Measurements from ENCODE around the gene INCENP.
"Not testable (repeated sequence)": the region's sequence is repeated elsewhere in the genome, so short reads cannot be mapped to it uniquely, and the experiment has no call there.

The INCENP gene

DNA sequence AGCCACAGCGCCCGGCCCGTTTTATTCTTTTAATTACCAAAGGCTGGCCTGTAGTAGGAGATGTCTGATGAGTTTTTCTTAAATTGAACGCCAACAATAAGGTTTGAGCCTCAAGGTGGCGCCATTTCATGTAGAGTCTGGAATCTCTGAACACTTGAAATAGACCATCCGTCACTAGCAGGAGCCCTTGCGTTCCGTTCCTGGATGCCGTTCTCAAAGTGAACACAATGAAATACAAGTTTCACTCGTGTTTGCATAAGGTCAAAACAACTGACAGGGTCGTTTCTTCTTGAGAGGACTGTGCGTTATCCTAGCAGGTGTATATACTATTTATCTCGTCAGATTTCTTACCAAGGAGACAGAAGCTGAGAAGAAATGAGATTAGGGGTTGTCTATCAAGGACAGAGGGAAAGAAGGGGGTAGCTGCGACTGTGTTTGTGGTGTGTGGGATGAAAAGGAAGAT is 47.5 kb downstream of the INCENP start:
- peak; percentile 48 for DNase-seq (ENCODE audit: low read depth)

DNA sequence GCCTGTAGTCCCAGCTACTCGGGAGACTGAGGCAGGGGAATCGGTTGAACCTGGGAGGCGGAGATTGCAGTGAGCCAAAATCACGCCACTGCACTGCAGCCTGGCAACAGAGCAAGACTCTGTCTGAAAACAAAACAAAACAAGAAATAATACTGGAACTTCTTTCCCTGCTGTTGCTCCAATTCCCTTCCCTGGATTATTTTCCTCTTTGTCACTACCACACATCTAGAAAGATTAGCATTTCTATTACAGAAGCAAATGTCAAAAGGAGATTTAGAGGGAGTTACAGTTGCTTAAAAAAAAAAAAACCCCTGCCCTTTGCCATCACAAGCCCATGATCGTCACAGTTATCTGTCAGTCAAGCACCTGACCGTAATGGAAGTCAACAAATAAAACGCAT is 48.5 kb downstream of the INCENP start:
- DNase-seq (ENCODE audit: low read depth), result no peak

DNA sequence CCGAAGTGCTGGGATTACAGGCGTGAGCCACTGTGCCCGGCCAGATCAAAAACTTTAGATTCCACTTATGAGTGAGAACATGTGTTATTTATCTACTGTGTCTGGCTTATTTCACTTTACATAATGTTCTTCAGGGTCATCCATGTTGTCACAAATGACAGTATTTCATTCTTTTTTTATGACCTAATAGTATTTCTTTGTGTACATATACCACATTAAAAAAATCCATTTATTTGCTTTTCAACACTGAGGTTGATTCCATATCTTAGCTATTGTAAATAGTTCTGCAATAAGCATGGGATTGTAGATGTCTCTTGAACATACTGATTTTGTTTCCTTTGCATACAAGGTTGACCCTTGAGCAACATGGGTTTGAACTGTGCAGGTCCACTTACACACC is 53.0 kb downstream of the INCENP start:
- no peak for DNase-seq (ENCODE audit: low read depth)

DNA sequence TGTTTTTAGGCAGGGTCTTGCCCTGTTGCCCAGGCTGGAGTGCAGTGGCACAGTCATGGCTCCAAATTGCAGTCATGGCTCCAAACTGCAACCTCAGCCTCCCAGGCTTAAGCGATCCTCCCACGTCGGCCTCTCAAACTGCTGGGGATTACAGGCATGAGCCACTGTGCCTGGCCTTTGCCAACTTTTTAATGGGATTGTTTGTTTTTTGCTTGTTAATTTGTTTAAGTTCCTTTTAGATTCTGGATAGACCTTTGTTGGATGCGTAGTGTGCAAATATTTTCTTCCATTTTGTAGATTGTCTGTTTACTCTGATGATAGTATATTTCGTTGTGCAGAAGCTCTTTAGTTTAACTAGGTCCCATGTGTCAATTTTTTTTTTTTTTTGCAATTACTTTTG is 56.2 kb downstream of the INCENP start:
- DNase-seq (ENCODE audit: low read depth), result no peak

DNA sequence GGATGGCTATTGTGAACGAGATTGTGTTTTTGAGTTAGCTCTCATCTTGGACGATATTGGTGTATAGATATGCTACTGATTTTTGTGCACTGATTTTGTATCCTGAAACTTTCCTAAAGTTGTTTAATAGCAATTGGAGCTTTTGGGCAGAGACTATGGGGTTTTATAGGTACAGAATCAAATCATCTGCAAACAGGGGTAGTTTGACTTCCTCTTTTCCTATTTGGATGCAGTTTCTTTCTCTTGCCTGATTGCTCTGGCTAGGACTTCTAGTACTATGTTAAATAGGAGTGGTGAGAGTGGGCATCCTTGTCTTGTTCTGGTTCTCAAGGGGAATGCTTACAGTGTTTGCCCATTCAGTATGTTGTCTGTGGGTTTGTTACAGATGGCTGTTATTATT is 57.3 kb downstream of the INCENP start:
- DNase-seq (ENCODE audit: low read depth), result no peak

DNA sequence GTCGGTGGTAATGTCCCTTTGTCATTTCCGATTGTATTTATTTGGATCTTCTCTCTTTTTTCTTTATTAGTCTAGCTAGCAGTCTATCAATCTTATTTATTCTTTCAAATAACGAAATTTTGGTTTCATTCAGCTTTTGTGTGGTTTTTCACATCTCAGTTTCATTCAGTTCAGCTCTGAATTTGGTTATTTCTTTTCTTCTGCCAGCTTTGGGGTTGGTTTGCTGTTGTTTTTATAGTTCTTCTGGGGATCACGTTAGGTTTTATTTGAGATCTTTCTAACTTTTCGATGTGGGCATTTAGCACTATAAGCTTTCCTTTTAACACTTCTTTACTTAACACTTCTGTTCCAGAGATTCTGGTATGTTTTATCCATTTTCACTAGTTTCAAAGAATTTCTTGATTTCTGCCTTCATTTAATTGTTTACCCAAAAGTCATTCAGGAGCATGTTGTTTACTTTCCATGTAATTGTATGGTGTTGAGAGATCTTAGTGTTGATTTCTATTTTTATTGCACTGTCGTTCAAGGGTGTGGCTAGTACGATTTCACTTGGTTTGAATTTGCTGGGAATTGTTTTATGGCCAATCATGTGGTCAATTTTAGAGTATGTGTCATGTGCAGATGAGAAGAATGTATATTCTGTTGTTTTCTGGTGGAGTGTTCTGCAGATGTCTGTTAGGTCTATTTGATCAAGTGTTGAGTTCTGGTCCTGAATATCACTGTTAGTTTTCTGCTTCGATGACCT is 58.5 kb downstream of the INCENP start:
- DNase-seq (ENCODE audit: low read depth), result no peak

DNA sequence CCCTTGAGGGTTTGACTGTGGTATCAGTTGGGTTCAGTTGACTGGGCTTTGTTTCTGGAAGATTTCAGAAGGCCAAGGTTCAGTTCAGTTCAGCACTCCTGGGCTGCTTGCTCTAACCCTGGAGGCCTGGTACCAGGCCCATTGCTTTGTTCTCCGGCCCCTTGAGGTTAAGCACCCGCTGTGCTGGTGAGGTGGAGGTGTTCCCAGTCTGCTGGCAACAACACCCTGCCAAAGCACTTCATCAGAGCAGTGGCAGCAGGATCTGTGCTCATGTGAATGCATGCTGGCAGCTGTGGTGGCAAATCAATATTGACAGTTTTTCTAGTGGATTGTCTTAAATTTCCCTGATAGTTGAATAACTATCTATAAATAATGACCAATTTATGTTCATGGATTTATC is 62.4 kb downstream of the INCENP start:
- DNase-seq (ENCODE audit: low read depth), result no peak

DNA sequence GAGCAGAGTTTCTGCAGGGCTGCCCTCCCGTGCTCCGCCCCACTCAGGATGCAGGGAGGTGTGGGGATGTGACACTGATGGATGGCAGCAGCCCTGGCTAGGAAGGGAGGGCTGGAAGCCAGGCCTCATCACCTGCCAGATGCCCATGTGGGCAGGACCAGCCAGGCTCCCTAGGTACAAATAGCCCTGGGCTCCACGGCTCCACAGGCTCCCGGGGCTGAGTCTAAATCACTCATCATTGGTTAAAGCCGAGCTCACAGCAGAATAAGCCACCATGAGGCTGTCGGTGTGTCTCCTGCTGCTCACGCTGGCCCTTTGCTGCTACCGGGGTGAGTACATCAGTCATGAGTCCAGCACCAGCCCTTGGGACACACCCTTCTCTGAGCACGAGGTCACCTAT is 66.2 kb downstream of the INCENP start, which contains the start of gene SCGB1D1:
Gene SCGB1D1, plus strand, starts transcription at position 206 of the 400 bp plus-strand sequence. Its CDS starts 69 bp downstream, at position 275.
- no peak for DNase-seq (ENCODE audit: low read depth)

DNA sequence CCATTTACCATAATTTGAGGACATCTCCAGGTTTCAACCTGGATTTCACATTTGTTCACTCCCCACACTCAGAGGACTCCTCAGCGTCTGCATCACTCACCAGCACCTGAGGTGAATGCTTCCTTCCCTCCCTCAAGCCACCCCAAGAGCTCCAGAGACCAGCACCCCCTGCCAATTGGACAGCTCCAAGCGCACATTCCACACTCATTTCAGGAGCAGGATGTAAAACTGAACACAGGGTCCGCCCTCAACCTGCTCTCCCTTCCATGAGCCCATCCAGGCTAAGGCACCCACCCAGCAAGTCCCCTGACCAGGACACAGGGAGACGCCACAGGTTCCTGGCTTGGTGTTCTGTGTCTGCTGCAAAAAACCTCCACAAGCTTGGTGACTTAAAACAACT is 70.1 kb downstream of the INCENP start:
- DNase-seq (ENCODE audit: low read depth), result no peak

DNA sequence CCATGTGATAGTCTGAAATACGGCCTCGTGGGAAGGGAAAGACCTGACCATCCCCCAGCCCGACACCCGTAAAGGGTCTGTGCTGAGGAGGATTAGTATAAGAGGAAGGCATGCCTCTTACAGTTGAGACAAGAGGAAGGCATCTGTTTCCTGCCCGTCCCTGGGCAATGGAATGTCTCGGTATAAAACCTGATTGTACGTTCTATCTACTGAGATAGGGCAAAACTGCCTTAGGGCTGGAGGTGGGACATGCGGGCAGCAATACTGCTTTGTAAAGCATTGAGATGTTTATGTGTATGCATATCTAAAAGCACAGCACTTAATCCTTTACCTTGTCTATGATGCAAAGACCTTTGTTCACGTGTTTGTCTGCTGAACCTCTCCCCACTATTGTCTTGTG is 71.2 kb downstream of the INCENP start:
- DNase-seq (ENCODE audit: low read depth), result not testable (repeated sequence)

DNA sequence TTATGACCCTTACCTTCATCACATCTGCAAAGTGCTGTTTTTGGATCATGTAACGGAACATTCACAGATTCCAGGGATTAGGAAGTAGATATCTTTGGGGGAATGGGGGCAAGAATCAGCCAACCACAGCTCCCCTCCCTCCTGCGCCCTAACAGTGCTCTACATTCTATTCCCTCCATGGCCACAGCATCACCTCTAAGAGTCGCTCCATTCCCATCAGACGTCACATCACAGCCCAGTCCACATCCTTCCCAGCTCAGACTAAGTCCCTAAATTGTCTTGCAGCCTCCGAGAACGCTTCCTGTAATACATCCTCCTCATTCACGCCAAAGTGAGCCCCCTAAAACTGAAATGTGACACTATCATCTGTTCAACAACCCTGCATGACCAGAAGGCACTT is 72.1 kb downstream of the INCENP start:
- no peak for DNase-seq (ENCODE audit: low read depth)

DNA sequence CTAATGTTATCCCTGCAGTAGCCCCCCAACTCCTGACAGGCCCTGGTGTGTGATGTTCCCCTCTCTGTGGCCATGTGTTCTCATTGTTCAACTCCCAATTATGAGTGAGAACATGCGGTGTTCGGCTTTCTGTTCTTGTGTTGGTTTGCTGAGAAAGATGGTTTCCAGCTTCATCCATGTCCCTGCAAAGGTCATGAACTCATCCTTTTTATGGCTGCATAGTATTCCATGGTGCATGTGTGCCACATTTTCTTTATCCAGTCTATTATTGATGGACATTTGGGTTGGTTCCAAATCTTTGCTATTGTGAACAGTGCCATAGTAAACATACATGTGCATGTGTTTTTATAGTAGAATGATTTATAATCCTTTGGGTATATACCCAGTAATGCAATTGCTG is 73.6 kb downstream of the INCENP start:
- not testable (repeated sequence) for DNase-seq (ENCODE audit: low read depth)

DNA sequence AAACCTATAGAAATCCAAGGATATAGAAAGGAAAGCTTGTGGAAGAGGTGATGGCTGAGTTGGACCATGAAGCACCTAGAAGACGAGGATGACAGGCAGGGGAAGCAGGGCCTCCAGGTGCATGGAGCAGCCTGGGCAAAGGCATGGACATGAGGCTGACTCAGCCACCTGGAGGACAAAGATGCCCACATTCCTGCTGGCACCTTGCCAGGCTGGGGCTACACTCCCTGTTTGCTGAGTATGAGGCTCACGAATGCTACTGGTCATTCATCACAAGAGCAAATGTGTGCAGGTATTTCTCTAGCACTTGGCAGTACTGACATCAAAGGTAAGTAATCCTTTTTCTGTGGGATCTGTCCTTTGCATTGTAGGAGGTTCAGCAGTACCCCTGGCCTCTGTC is 77.6 kb downstream of the INCENP start:
- DNase-seq (ENCODE audit: low read depth), result no peak

Data from stimulated activated CD8-positive, alpha-beta memory T cell treated with anti-CD3 and anti-CD28 coated beads, Interleukin-15, amount 100 ng/mL, for 24 hours (primary cell).